ENCODE data around the gene EPHB3.
"Not testable (repeated sequence)": the region's sequence is repeated elsewhere in the genome, so short reads cannot be mapped to it uniquely, and the experiment has no call there.

Gene EPHB3

GRCh38 chr3:184615396-184615795 lies 53.8 kb downstream of the EPHB3 start:
- DNase-seq: no peak
- Histone ChIP-seq H3K27me3 (replicated peaks) (peaks cover 2% of the 10 kb centered on the region), H3K27ac (no peak overlapping the region), H3K4me3 (ENCODE audit: low read depth, low read length) (no peak overlapping the region), H3K36me3 (replicated peaks) (no peaks in the 10 kb centered on the region)
- in situ Hi-C loops (cut with HindIII; ENCODE audit: low pct_ligation_motif_present, low sequenced_read_pairs): no loop called here
- TF ChIP-seq CTCF (IDR thresholded peaks at IDR 0.05; ENCODE audit: low read depth, low read length, missing control alignments): no peak

GRCh38 chr3:184616436-184616835 lies 54.9 kb downstream of the EPHB3 start:
- no peak overlapping the region for H3K27ac ChIP-seq
- no peak overlapping the region for H3K4me3 ChIP-seq (ENCODE audit: low read depth, low read length)
- H3K27me3 ChIP-seq (replicated peaks): peaks cover 2% of the 10 kb centered on the region
- in situ Hi-C loops (cut with HindIII; ENCODE audit: low pct_ligation_motif_present, low sequenced_read_pairs): no loop called here
- no peaks in the 10 kb centered on the region for H3K36me3 ChIP-seq (replicated peaks)
- DNase-seq: no peak
- TF ChIP-seq CTCF (IDR thresholded peaks at IDR 0.05; ENCODE audit: low read depth, low read length, missing control alignments): no peak

DNA sequence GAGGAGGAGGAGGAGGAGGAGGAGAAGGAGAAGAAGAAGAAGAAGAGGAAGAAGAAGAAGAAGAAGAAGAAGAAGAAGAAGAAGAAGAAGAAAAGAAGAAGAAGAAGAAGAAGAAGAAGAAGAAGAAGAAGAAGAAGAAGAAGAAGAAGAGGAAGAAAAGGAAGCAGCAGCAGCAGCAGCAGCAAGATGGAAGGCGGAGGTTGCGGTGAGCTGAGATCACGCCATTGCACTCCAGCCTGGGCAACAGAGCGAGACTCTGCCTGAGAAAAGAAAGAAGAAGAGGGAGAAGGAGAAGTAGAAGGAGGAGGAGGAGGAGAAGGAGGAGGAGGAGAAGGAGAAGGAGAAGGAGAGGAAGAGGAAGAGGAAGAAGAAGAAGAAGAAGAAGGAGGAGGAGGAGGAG lies 55.7 kb downstream of the EPHB3 start:
- DNase-seq; in situ Hi-C loops (cut with HindIII; ENCODE audit: low pct_ligation_motif_present, low sequenced_read_pairs): not testable (repeated sequence)

GRCh38 chr3:184618811-184619210 lies 57.2 kb downstream of the EPHB3 start:
- in situ Hi-C loops (cut with HindIII; ENCODE audit: low pct_ligation_motif_present, low sequenced_read_pairs): no loop called here
- H3K4me3 ChIP-seq (ENCODE audit: low read depth, low read length): no peak overlapping the region

More for the DNA sequence above, 55.7 kb downstream of the EPHB3 start:
- H3K27me3 ChIP-seq (replicated peaks); H3K36me3 ChIP-seq (replicated peaks); H3K27ac ChIP-seq; H3K4me3 ChIP-seq (ENCODE audit: low read depth, low read length): not testable (repeated sequence)

DNA sequence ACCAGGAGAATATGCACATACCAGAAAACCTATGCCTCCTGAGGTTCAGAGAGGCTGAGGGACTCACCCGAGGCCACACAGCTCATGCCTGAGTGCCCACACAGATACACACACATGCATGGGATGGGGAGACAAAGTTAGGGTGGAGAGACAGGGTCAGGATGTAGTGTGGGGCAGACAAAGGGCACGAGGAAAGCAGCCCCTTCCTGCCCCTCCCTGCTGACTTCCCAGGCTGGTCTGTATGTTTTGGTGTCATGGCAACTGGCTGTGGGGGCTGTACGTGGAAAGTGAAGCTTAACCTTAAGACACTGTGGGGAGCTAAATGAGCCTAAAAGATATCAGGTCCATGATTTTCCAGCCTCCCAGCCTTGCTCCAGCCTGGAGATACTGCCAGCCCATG lies 57.8 kb downstream of the EPHB3 start:
- no peak for TF ChIP-seq CTCF (IDR thresholded peaks at IDR 0.05; ENCODE audit: low read depth, low read length, missing control alignments)
- H3K4me3 ChIP-seq (ENCODE audit: low read depth, low read length): no peak overlapping the region
- H3K36me3 ChIP-seq (replicated peaks): no peaks in the 10 kb centered on the region
- peaks cover 2% of the 10 kb centered on the region for H3K27me3 ChIP-seq (replicated peaks)
- DNase-seq: no peak
- in situ Hi-C loops (cut with HindIII; ENCODE audit: low pct_ligation_motif_present, low sequenced_read_pairs): no loop called here
- no peak overlapping the region for H3K27ac ChIP-seq

More at GRCh38 chr3:184618811-184619210, 57.2 kb downstream of the EPHB3 start:
- no peak overlapping the region for H3K27ac ChIP-seq
- no peaks in the 10 kb centered on the region for H3K36me3 ChIP-seq (replicated peaks)
- TF ChIP-seq CTCF (IDR thresholded peaks at IDR 0.05; ENCODE audit: low read depth, low read length, missing control alignments): no peak
- DNase-seq: no peak
- H3K27me3 ChIP-seq (replicated peaks): peaks cover 2% of the 10 kb centered on the region

- H3K4me3 ChIP-seq (ENCODE audit: low read depth, low read length): no peak overlapping the region
- TF ChIP-seq CTCF (IDR thresholded peaks at IDR 0.05; ENCODE audit: low read depth, low read length, missing control alignments): no peak
- DNase-seq: no peak
- H3K27me3 ChIP-seq (replicated peaks): peaks cover 4% of the 10 kb centered on the region
- in situ Hi-C loops (cut with HindIII; ENCODE audit: low pct_ligation_motif_present, low sequenced_read_pairs): no loop called here
- no peak overlapping the region for H3K27ac ChIP-seq
- no peaks in the 10 kb centered on the region for H3K36me3 ChIP-seq (replicated peaks)
Observed at GRCh38 chr3:184619787-184620430, 58.3 kb downstream of the EPHB3 start.

Measured in brain microvascular endothelial cell (primary cell).